Hepatocyte (in vitro differentiated cells): Measurements from ENCODE around the gene TFB2M.

Experiments
- CTCF ChIP-seq: fragments of 200-600 bp; sonication (generic); IDR thresholded peaks from 2 replicates; pipeline ENCODE4 v1.5.1; 2016; ENCODE audit warnings: antibody characterized with exemption, mild to moderate bottlenecking; ENCODE audit not compliant: poor library complexity
- EZH2 ChIP-seq: fragments of 200-600 bp; sonication (generic); IDR thresholded peaks from 2 replicates; pipeline ENCODE4 v1.6.1; 2016; ENCODE audit warnings: antibody characterized with exemption, mild to moderate bottlenecking, borderline replicate concordance

- TF ChIP-seq CTCF (no peak), EZH2 (no peak)
Observed at GRCh38 chr1:246530482-246530881, 35.6 kb downstream of the TFB2M start.
